Endothelial cell of umbilical vein (primary cell): ENCODE results near the gene GALNT2. TPM values are rescaled to one million over a fixed set of nuclear protein-coding genes. Genes with fewer than 3 reads are reported as not detected.

Experiments used
- BruUV-seq: library from RNA; stranded (reverse); fragments of 400-500 nt; replicated peaks from 2 replicates; lab custom pipeline; 2021; lab: Mats Ljungman, UMichigan
- CTCF ChIA-PET: fragments of 300-600, 350-600 bp; sonication (Branson Sonifier 250); formaldehyde crosslinking; loops from one replicate; lab custom pipeline; 2021; ENCODE audit warnings: antibody characterized with exemption, inconsistent platforms; lab: Charles Lee
- POLR2A ChIA-PET: fragments of 300-600, 350-600 bp; sonication (Branson Sonifier 250); formaldehyde crosslinking; loops from one replicate; lab custom pipeline; 2021; ENCODE audit warnings: antibody characterized with exemption, inconsistent platforms; lab: Charles Lee
- DNase-seq: peaks from one replicate; pipeline ENCODE4 v3.0.0-alpha.2; 2011; ENCODE audit warnings: low read depth, low spot score
- FAIRE-seq: peaks from 2 replicates; lab custom pipeline; 2011; peaks lifted over from hg19 to GRCh38; lab: Jason Lieb, UNC
- H2AFZ ChIP-seq: 2 replicates; pipeline ENCODE4 v1.6.0; 2012; ENCODE audit warnings: low read depth, low read length, control low read depth, inconsistent platforms
- H3K27ac ChIP-seq: 2 replicates; pipeline ENCODE4 v1.5.1; 2011; ENCODE audit warnings: low read depth, mild to moderate bottlenecking, control low read depth, low read length, moderate library complexity; ENCODE audit not compliant: insufficient read depth
- H3K27me3 ChIP-seq, 2 experiments: 2 replicates each; pipeline versions ENCODE4 v1.6.0 to v1.6.1; 2011; ENCODE audit warnings: low read length in 2 of 2, mixed read lengths in 1 of 2; ENCODE audit not compliant: control insufficient read depth in 2 of 2, insufficient read depth in 2 of 2
- H3K36me3 ChIP-seq, 2 experiments: 2 replicates in 1 of 2; 3 replicates in 1 of 2; pipeline ENCODE4 v1.5.1; 2011; ENCODE audit warnings: low read length in 2 of 2, mild to moderate bottlenecking in 1 of 2, moderate library complexity in 1 of 2; ENCODE audit not compliant: control insufficient read depth in 2 of 2, insufficient read depth in 2 of 2; ENCODE audit errors: extremely low read depth in 1 of 2
- H3K4me1 ChIP-seq: 3 replicates; pipeline ENCODE4 v1.5.1; 2011; ENCODE audit warnings: mild to moderate bottlenecking, low read length; ENCODE audit not compliant: control insufficient read depth, insufficient read depth; ENCODE audit errors: extremely low read depth
- H3K4me2 ChIP-seq: 2 replicates; pipeline ENCODE4 v1.6.1; 2011; ENCODE audit warnings: low read length, control low read depth, mixed read lengths; ENCODE audit not compliant: insufficient read depth
- H3K4me3 ChIP-seq, 3 experiments: fragments of 200-600 bp in 1 of 3; sonication (generic), shearing (Covaris generic) in 1 of 3; replicated peaks in 1 of 3; 2 replicates each; pipeline ENCODE4 v1.5.1; 2011 to 2016; ENCODE audit warnings: control low read depth in 3 of 3, low read length in 3 of 3, mild to moderate bottlenecking in 2 of 3, inconsistent platforms in 1 of 3, low read depth in 1 of 3, moderate library complexity in 1 of 3; ENCODE audit not compliant: insufficient read depth in 1 of 3
- H3K79me2 ChIP-seq: 2 replicates; pipeline ENCODE4 v1.6.0; 2012; ENCODE audit warnings: low read length, inconsistent platforms; ENCODE audit not compliant: control insufficient read depth, insufficient read depth
- H3K9ac ChIP-seq: replicated peaks from 2 replicates; pipeline ENCODE3; 2011; ENCODE audit warnings: low read length, control low read depth; ENCODE audit not compliant: insufficient read depth; ENCODE audit errors: extremely low read depth
- H3K9me1 ChIP-seq: replicated peaks from 3 replicates; pipeline ENCODE4 v1.6.0; 2011; ENCODE audit warnings: mild to moderate bottlenecking, low read length; ENCODE audit not compliant: control insufficient read depth, insufficient read depth; ENCODE audit errors: extremely low read depth
- H3K9me3 ChIP-seq: replicated peaks from 2 replicates; pipeline ENCODE4 v1.5.1; 2012; ENCODE audit warnings: low read length, inconsistent platforms; ENCODE audit not compliant: control insufficient read depth, insufficient read depth
- H4K20me1 ChIP-seq: replicated peaks from 2 replicates; pipeline ENCODE3; 2011; ENCODE audit warnings: mild to moderate bottlenecking, low read length; ENCODE audit not compliant: control insufficient read depth, insufficient read depth; ENCODE audit errors: extremely low read depth
- CTCF ChIP-seq, 2 donors: IDR thresholded peaks; 1 replicate in 1 of 2; 2 replicates in 1 of 2; pipeline ENCODE4 v1.5.1; 2011; ENCODE audit warnings: low read length in 2 of 2, mild to moderate bottlenecking in 2 of 2, moderate library complexity in 2 of 2, control low read depth in 1 of 2, inconsistent platforms in 1 of 2, low read depth in 1 of 2; ENCODE audit not compliant: insufficient read depth in 1 of 2; ENCODE audit errors: extremely low read depth in 1 of 2
- EZH2 ChIP-seq: IDR thresholded peaks from 2 replicates; pipeline ENCODE4 v1.6.1; 2012; ENCODE audit warnings: borderline replicate concordance, low read depth, mild to moderate bottlenecking, moderate library complexity, low read length, inconsistent platforms; ENCODE audit not compliant: severe bottlenecking
- FOS ChIP-seq: IDR thresholded peaks from 2 replicates; pipeline ENCODE4 v1.6.1; 2011; ENCODE audit warnings: mild to moderate bottlenecking, low read length, moderate library complexity, borderline replicate concordance; ENCODE audit not compliant: insufficient read depth
- GATA2 ChIP-seq: IDR thresholded peaks from 2 replicates; pipeline ENCODE4 v1.7.0; 2011; ENCODE audit warnings: low read depth, mild to moderate bottlenecking, moderate library complexity, mixed read lengths, low read length; ENCODE audit not compliant: insufficient read length, insufficient read depth
- JUN ChIP-seq: IDR thresholded peaks from 2 replicates; pipeline ENCODE4 v1.6.1; 2011; ENCODE audit warnings: borderline replicate concordance, low read depth; ENCODE audit not compliant: insufficient read length, insufficient read depth
- MAX ChIP-seq: IDR thresholded peaks from 2 replicates; pipeline ENCODE4 v1.6.1; 2011; ENCODE audit not compliant: insufficient read depth, insufficient read length
- MYC ChIP-seq: IDR thresholded peaks from one replicate; pipeline ENCODE4 v1.6.1; 2011; ENCODE audit warnings: mild to moderate bottlenecking, low read depth, low read length
- POLR2A ChIP-seq: IDR thresholded peaks from 2 replicates; pipeline ENCODE4 v1.6.1; 2012; ENCODE audit warnings: low read depth, mild to moderate bottlenecking, control low read depth, low read length
- POLR2AphosphoS5 ChIP-seq: IDR thresholded peaks from 2 replicates; pipeline ENCODE4 v1.6.1; 2012; ENCODE audit warnings: low read depth, mild to moderate bottlenecking, control low read depth, low read length, moderate library complexity; ENCODE audit not compliant: insufficient read depth
- dilution Hi-C: fragments of 300-500 bp; cut with MboI; formaldehyde crosslinking; loops from one replicate; pipeline ENCODE4 v1.15.0; 2019; ENCODE audit warnings: low sequenced_read_pairs; ENCODE audit not compliant: extremely low pct_ligation_motif_present
- intact Hi-C: fragments of 100-400 bp; cut with micrococcal nuclease; formaldehyde crosslinking; loops from one replicate; pipeline ENCODE4 v1.10.0; 2022
- polyA plus RNA-seq, 4 experiments: library from polyadenylated mRNA; depleted of rRNA in 3 of 4; stranded (reverse) in 3 of 4; unstranded in 1 of 4; fragments of >200 nt; gene quantifications; 2 replicates each; pipeline versions ENCODE4 v1.2.1 to v1.2.3, GENCODE V29; 2011 to 2012; ENCODE audit warnings: missing spikeins in 1 of 4
- total RNA-seq: library from RNA; stranded (reverse); gene quantifications from 2 replicates; pipeline ENCODE4 v1.2.3, GENCODE V29; 2021

GALNT2 gene
- total and polyA plus RNA-seq, 2 donors (not counting 3 experiments of a cell fraction or from before 2014, with no cell fraction given) = 56.3 to 77.5 TPM

GRCh38 chr1:230074270-230074669 lies 7.2 kb downstream of the GALNT2 start:
- Histone ChIP-seq H3K27ac (no peak overlapping the region), H4K20me1 (peaks cover 6% of the 10 kb centered on the region), H3K4me1 (peaks cover under 1% of the 10 kb centered on the region), H3K27me3 (no peaks in the 10 kb centered on the region), H3K9me1 (no peaks in the 10 kb centered on the region), H3K9me3 (no peaks in the 10 kb centered on the region), H2AFZ (no peak overlapping the region), H3K4me3 (no peak overlapping the region), H3K79me2 (peaks cover 72% of the 10 kb centered on the region), H3K4me2 (no peak overlapping the region), H3K9ac (no peak overlapping the region), H3K36me3 (no peaks in the 10 kb centered on the region)
- ChIA-PET CTCF (no interaction called here), POLR2A (no interaction called here)
- FAIRE-seq (no peak), DNase-seq (no peak)
- intact Hi-C loops (no loop called here), dilution Hi-C loops (no loop called here)
- BruUV-seq = no TSS peak
- TF ChIP-seq MAX = no peak
- TF ChIP-seq JUN = no peak

GRCh38 chr1:230074762-230075161 lies 7.7 kb downstream of the GALNT2 start:
- Histone ChIP-seq H4K20me1 (peaks cover 5% of the 10 kb centered on the region), H3K4me3 (no peak overlapping the region), H3K36me3 (no peaks in the 10 kb centered on the region), H3K9ac (no peak overlapping the region), H3K27me3 (no peaks in the 10 kb centered on the region), H3K4me1 (no peaks in the 10 kb centered on the region), H3K9me1 (no peaks in the 10 kb centered on the region), H3K27ac (no peak overlapping the region), H3K9me3 (no peaks in the 10 kb centered on the region), H2AFZ (no peak overlapping the region), H3K4me2 (no peak overlapping the region), H3K79me2 (peaks cover 71% of the 10 kb centered on the region)
- dilution Hi-C loops (no loop called here), intact Hi-C loops (no loop called here)
- ChIA-PET POLR2A (no interaction called here), CTCF (no interaction called here)
- TF ChIP-seq POLR2A (no peak), FOS (no peak), MAX (no peak), POLR2AphosphoS5 (no peak), JUN (no peak), EZH2 (no peak), MYC (no peak), GATA2 (no peak), CTCF (IDR thresholded peaks at IDR 0.05; ENCODE audit: extremely low read depth in 1 of 2, insufficient read depth in 1 of 2, low read depth in 1 of 2, low read length in 2 of 2) (no peak)
- DNase-seq (no peak), FAIRE-seq (no peak)
- BruUV-seq = no TSS peak
